Activated CD8-positive, alpha-beta T cell treated with anti-CD3 and anti-CD28 coated beads for 36 hours (primary cell): ENCODE measurements around the gene FHIP2A. TPM values are rescaled to one million over a fixed set of nuclear protein-coding genes. Genes with fewer than 3 reads are reported as not detected.

Experiments used
- ATAC-seq: fragments of 200-7000 bp; cut with Tn5 transposase; one replicate; pipeline ENCODE4 v1.10.0; 2021; ENCODE audit warnings: mild to moderate bottlenecking, moderate library complexity
- CTCF ChIA-PET: fragments of 350-600 bp; sonication (Branson Sonifier 250); formaldehyde crosslinking; loops from one replicate; lab custom pipeline; 2021; ENCODE audit warnings: antibody characterized with exemption; lab: Charles Lee
- POLR2A ChIA-PET: fragments of 350-600 bp; sonication (Branson Sonifier 250); formaldehyde crosslinking; loops from one replicate; lab custom pipeline; 2021; ENCODE audit warnings: antibody characterized with exemption; lab: Charles Lee
- DNase-seq: peaks from one replicate; pipeline ENCODE4 v3.0.0-alpha.2; 2020
- H3K27ac Mint-ChIP-seq: one replicate; pipeline ENCODE4 v1.8.0; 2021; ENCODE audit warnings: mild to moderate bottlenecking, mixed read lengths
- H3K27me3 Mint-ChIP-seq: one replicate; pipeline ENCODE4 v1.8.0; 2021; ENCODE audit warnings: mixed read lengths
- H3K36me3 Mint-ChIP-seq: one replicate; pipeline ENCODE4 v1.8.0; 2021; ENCODE audit warnings: low read depth, mixed read lengths
- H3K4me1 Mint-ChIP-seq: one replicate; pipeline ENCODE4 v1.8.0; 2021; ENCODE audit warnings: low read depth, mixed read lengths
- H3K4me3 Mint-ChIP-seq: one replicate; pipeline ENCODE4 v1.8.0; 2021; ENCODE audit warnings: mild to moderate bottlenecking, moderate library complexity, mixed read lengths
- H3K9me3 Mint-ChIP-seq: one replicate; pipeline ENCODE4 v1.8.0; 2021; ENCODE audit warnings: mixed read lengths
- CTCF ChIP-seq: fragments of 200-600 bp; IDR thresholded peaks from one replicate; pipeline ENCODE4 v1.8.0; 2022; ENCODE audit warnings: antibody characterized with exemption, mild to moderate bottlenecking
- intact Hi-C: fragments of 100-400 bp; cut with micrococcal nuclease; formaldehyde crosslinking; loops from one replicate; pipeline ENCODE4 v1.10.0; 2022
- total RNA-seq, 2 experiments: library from RNA; stranded (reverse); gene quantifications; one replicate each; pipeline ENCODE4 v1.2.3, GENCODE V29; 2021

The FHIP2A gene
- total RNA-seq, 2 experiments from 2014 or later: 12.6 to 16.6 TPM

- H3K9me3 Mint-ChIP-seq: no peaks in the 10 kb centered on the region
- H3K27me3 Mint-ChIP-seq: peaks cover 2% of the 10 kb centered on the region
- TF ChIP-seq CTCF: no peak
- H3K4me1 Mint-ChIP-seq: peaks cover 5% of the 10 kb centered on the region
- intact Hi-C loops: loop anchor here (10.0 kb wide), 1 partner anchor 305 kb away; no protein-coding TSS in a partner anchor
- H3K27ac Mint-ChIP-seq: peak overlapping the region; percentile 12
- H3K4me3 Mint-ChIP-seq: no peak overlapping the region
- no peak for ATAC-seq
- no peak for DNase-seq
- no peaks in the 10 kb centered on the region for H3K36me3 Mint-ChIP-seq
- POLR2A ChIA-PET: no interaction called here
- CTCF ChIA-PET: interaction anchor here (1.7 kb wide), 1 partner anchor 476 kb away, joined by 5 read pairs; no protein-coding TSS in a partner anchor
Observed at GRCh38 chr10:114779803-114780576, 41.6 kb upstream of the FHIP2A start.

- peaks cover 2% of the 10 kb centered on the region for H3K27me3 Mint-ChIP-seq
- TF ChIP-seq CTCF: no peak
- H3K9me3 Mint-ChIP-seq: no peaks in the 10 kb centered on the region
- H3K4me3 Mint-ChIP-seq: no peak overlapping the region
- DNase-seq (no peak), ATAC-seq (no peak)
- intact Hi-C loops: loop anchor here (10.0 kb wide), 1 partner anchor 306 kb away; no protein-coding TSS in a partner anchor
- no peak overlapping the region for H3K27ac Mint-ChIP-seq
- ChIA-PET CTCF (interaction anchor here (1.7 kb wide), 1 partner anchor 477 kb away, joined by 5 read pairs; no protein-coding TSS in a partner anchor), POLR2A (no interaction called here)
- no peaks in the 10 kb centered on the region for H3K36me3 Mint-ChIP-seq
- peaks cover 5% of the 10 kb centered on the region for H3K4me1 Mint-ChIP-seq
Observed at GRCh38 chr10:114780577-114781184, 40.9 kb upstream of the FHIP2A start.

GRCh38 chr10:114782666-114783065 lies 38.9 kb upstream of the FHIP2A start:
- Mint-ChIP-seq H3K27ac (no peak overlapping the region), H3K36me3 (no peaks in the 10 kb centered on the region), H3K27me3 (peaks cover 2% of the 10 kb centered on the region), H3K4me3 (no peak overlapping the region), H3K4me1 (peaks cover 5% of the 10 kb centered on the region), H3K9me3 (no peaks in the 10 kb centered on the region)
- ATAC-seq: no peak
- no peak for TF ChIP-seq CTCF
- ChIA-PET CTCF (interaction anchor here (5.2 kb wide), 1 partner anchor 479 kb away, joined by 30 read pairs; no protein-coding TSS in a partner anchor), POLR2A (no interaction called here)
- intact Hi-C loops: loop anchor here (10.0 kb wide), 1 partner anchor 308 kb away; no protein-coding TSS in a partner anchor
- DNase-seq: no peak

GRCh38 chr10:114783686-114784085 lies 37.9 kb upstream of the FHIP2A start:
- ChIA-PET POLR2A (no interaction called here), CTCF (interaction anchor here (0.9 to 5.2 kb wide), 4 partner anchors 147 to 480 kb away, joined by 3 to 30 read pairs (median 12); no protein-coding TSS in a partner anchor)
- Mint-ChIP-seq H3K9me3 (no peaks in the 10 kb centered on the region), H3K4me1 (peaks cover 5% of the 10 kb centered on the region), H3K4me3 (no peak overlapping the region), H3K27ac (no peak overlapping the region), H3K36me3 (no peaks in the 10 kb centered on the region), H3K27me3 (no peaks in the 10 kb centered on the region)
- intact Hi-C loops: loop anchor here (10.0 kb wide), 1 partner anchor 309 kb away; no protein-coding TSS in a partner anchor
- ATAC-seq (no peak), DNase-seq (no peak)
- no peak for TF ChIP-seq CTCF
